EH (cell line): Measurements from ENCODE around the gene MYO9B.
"Not testable (repeated sequence)": the region's sequence is repeated elsewhere in the genome, so short reads cannot be mapped to it uniquely, and the experiment has no call there.

Source experiments
- DNase-seq: peaks from one replicate; pipeline ENCODE4 v3.0.0-alpha.2; 2015; ENCODE audit warnings: low read depth

MYO9B gene

GRCh38 chr19:17090583-17090982 lies 15.0 kb downstream of the MYO9B start:
- DNase-seq: peak; percentile 70

- DNase-seq: no peak
Observed at GRCh38 chr19:17091758-17092333, 16.3 kb downstream of the MYO9B start.

- no peak for DNase-seq
Observed at GRCh38 chr19:17092696-17093095, 17.1 kb downstream of the MYO9B start.

- DNase-seq: not testable (repeated sequence)
Observed at GRCh38 chr19:17094694-17095093, 19.1 kb downstream of the MYO9B start.

GRCh38 chr19:17095141-17095919 lies 19.8 kb downstream of the MYO9B start:
- peak; percentile 74 for DNase-seq

- peak; percentile 66 for DNase-seq
Observed at GRCh38 chr19:17097593-17098126, 22.1 kb downstream of the MYO9B start.

- no peak for DNase-seq
Observed at GRCh38 chr19:17098326-17098725, 22.7 kb downstream of the MYO9B start.

GRCh38 chr19:17101686-17102628 lies 26.4 kb downstream of the MYO9B start:
- DNase-seq: no peak

GRCh38 chr19:17103177-17103576 lies 27.6 kb downstream of the MYO9B start:
- DNase-seq: peak; percentile 61

- DNase-seq: no peak
Observed at GRCh38 chr19:17104679-17105078, 29.1 kb downstream of the MYO9B start.

GRCh38 chr19:17105556-17105955 lies 30.0 kb downstream of the MYO9B start:
- no peak for DNase-seq

GRCh38 chr19:17106964-17107363 lies 31.4 kb downstream of the MYO9B start:
- DNase-seq: peak; percentile 55

GRCh38 chr19:17107546-17108452 lies 32.2 kb downstream of the MYO9B start:
- peak; percentile 99 for DNase-seq

GRCh38 chr19:17108453-17108784 lies 32.8 kb downstream of the MYO9B start:
- no peak for DNase-seq

- DNase-seq: no peak
Observed at GRCh38 chr19:17109300-17109699, 33.7 kb downstream of the MYO9B start.

- DNase-seq: no peak
Observed at GRCh38 chr19:17109962-17110598, 34.5 kb downstream of the MYO9B start.

GRCh38 chr19:17110599-17110966 lies 35.0 kb downstream of the MYO9B start:
- no peak for DNase-seq

GRCh38 chr19:17111766-17112165 lies 36.2 kb downstream of the MYO9B start:
- DNase-seq: no peak

- no peak for DNase-seq
Observed at GRCh38 chr19:17112271-17112670, 36.7 kb downstream of the MYO9B start.

- no peak for DNase-seq
Observed at GRCh38 chr19:17112700-17113099, 37.1 kb downstream of the MYO9B start.
